HEK293T (cell line): ENCODE results near the gene HHAT.

ENCODE experiments used
- CTCF ChIA-PET: fragments of 350-600 bp; formaldehyde crosslinking; extraction: SDS; loops from one replicate; lab custom pipeline; 2021; ENCODE audit warnings: antibody characterized with exemption, inconsistent platforms; lab: Yijun Ruan, JAX
- POLR2A ChIA-PET: fragments of 350-600 bp; formaldehyde crosslinking; extraction: SDS; loops from one replicate; lab custom pipeline; 2020; ENCODE audit warnings: antibody characterized with exemption, inconsistent platforms; lab: Yijun Ruan, JAX
- DNase-seq: peaks from one replicate; pipeline ENCODE4 v3.0.0; 2012; ENCODE audit warnings: mixed read lengths; ENCODE audit errors: extremely low spot score
- NFRKB ChIP-seq: fragments of 450-650 bp; IDR thresholded peaks from 2 replicates; pipeline ENCODE4 v1.6.1; 2016; ENCODE audit warnings: mild to moderate bottlenecking, moderate library complexity

Gene HHAT

DNA sequence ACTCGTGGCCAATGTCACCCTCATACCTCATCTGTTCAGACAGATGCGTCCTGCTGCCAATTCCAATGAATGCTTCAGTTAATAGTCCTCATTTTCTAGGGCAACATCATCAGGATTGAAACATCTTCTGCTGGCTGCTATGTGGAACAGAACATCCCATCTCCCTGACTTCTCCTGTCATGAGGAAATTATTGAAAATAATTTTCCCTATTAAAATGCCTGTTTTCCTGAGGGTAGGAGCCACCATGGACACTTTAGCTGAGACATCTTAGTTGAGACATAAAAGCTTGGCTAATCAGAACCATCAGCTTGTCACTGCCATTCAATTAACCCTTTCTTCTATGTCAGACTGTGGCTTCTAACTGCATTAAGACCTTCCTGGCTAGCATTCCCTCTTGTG, 396.1 kb downstream of the HHAT start:
- CTCF ChIA-PET: no interaction called here
- no peak for DNase-seq
- POLR2A ChIA-PET: no interaction called here
- TF ChIP-seq NFRKB: no peak
